HAP-1 (cell line): ENCODE measurements around the gene CMIP.
"Not testable (repeated sequence)": the region's sequence is repeated elsewhere in the genome, so short reads cannot be mapped to it uniquely, and the experiment has no call there.

Source experiments
- DNase-seq, 2 experiments: peaks; one replicate each; pipeline ENCODE4 v3.0.0-alpha.2; 2016 to 2020; ENCODE audit warnings: low spot score in 2 of 2
- H3K27me3 ChIP-seq: fragments of 250-450 bp; sonication (Bioruptor Pico); 2 replicates; pipeline ENCODE4 v1.5.1; 2020; ENCODE audit warnings: low read depth, mild to moderate bottlenecking, moderate library complexity
- H3K36me3 ChIP-seq: fragments of 250-450 bp; sonication (Bioruptor Pico); replicated peaks from 2 replicates; pipeline ENCODE4 v1.5.1; 2020; ENCODE audit warnings: mild to moderate bottlenecking
- H3K4me1 ChIP-seq: fragments of 250-450 bp; sonication (Bioruptor Pico); 2 replicates; pipeline ENCODE4 v1.5.1; 2020; ENCODE audit warnings: mild to moderate bottlenecking
- H3K4me3 ChIP-seq: fragments of 250-450 bp; sonication (Bioruptor Pico); 2 replicates; pipeline ENCODE4 v1.5.1; 2020; ENCODE audit warnings: mild to moderate bottlenecking, moderate library complexity
- H3K9me3 ChIP-seq: fragments of 250-450 bp; sonication (Bioruptor Pico); 2 replicates; pipeline ENCODE4 v1.5.1; 2020; ENCODE audit warnings: mild to moderate bottlenecking, moderate library complexity
- in situ Hi-C: fragments of 300-500 bp; cut with MboI; formaldehyde crosslinking; loops from 3 replicates; pipeline ENCODE4 v1.14.3; 2020; ENCODE audit warnings: low sequenced_read_pairs, inconsistent platforms, mixed read lengths

Gene CMIP

GRCh38 chr16:81444448-81445121, at the start of gene CMIP:
Gene CMIP, plus strand, starts transcription at chr16:81444808.
- peak; percentile 71 to 88 for DNase-seq
- H3K9me3 ChIP-seq, result no peaks in the 10 kb centered on the region
- in situ Hi-C loops, result no loop called here
- peaks cover 15% of the 10 kb centered on the region for H3K4me1 ChIP-seq
- no peaks in the 10 kb centered on the region for H3K36me3 ChIP-seq
- peaks cover 18% of the 10 kb centered on the region for H3K27me3 ChIP-seq
- peak within 1 kb of the TSS; percentile 59 for H3K4me3 ChIP-seq

- Histone ChIP-seq H3K9me3 (no peaks in the 10 kb centered on the region), H3K4me1 (no peaks in the 10 kb centered on the region), H3K36me3 (peaks cover 6% of the 10 kb centered on the region), H3K27me3 (no peaks in the 10 kb centered on the region), H3K4me3 (no peak overlapping the region)
- in situ Hi-C loops, result no loop called here
- no peak for DNase-seq
Observed at GRCh38 chr16:81394966-81395655, 49.5 kb upstream of the CMIP start.

GRCh38 chr16:81397058-81397878, 47.3 kb upstream of the CMIP start:
- Histone ChIP-seq H3K4me1 (no peaks in the 10 kb centered on the region), H3K36me3 (no peaks in the 10 kb centered on the region), H3K9me3 (no peaks in the 10 kb centered on the region), H3K4me3 (no peak overlapping the region), H3K27me3 (no peaks in the 10 kb centered on the region)
- in situ Hi-C loops, result no loop called here
- no peak for DNase-seq

GRCh38 chr16:81397879-81398520, 46.6 kb upstream of the CMIP start:
- no peak for DNase-seq
- no peaks in the 10 kb centered on the region for H3K27me3 ChIP-seq
- H3K4me3 ChIP-seq, result no peak overlapping the region
- H3K9me3 ChIP-seq, result no peaks in the 10 kb centered on the region
- H3K36me3 ChIP-seq, result no peaks in the 10 kb centered on the region
- in situ Hi-C loops, result no loop called here
- no peaks in the 10 kb centered on the region for H3K4me1 ChIP-seq

- Histone ChIP-seq H3K36me3 (no peaks in the 10 kb centered on the region), H3K4me1 (peaks cover 6% of the 10 kb centered on the region; the same call in 1 of the 2 replicates), H3K9me3 (no peaks in the 10 kb centered on the region), H3K4me3 (no peak overlapping the region), H3K27me3 (no peaks in the 10 kb centered on the region)
- DNase-seq, result no peak
- in situ Hi-C loops, result loop anchor here (5.0 kb wide), 1 partner anchor 327 kb away; no protein-coding TSS in a partner anchor
Observed at GRCh38 chr16:81399909-81400308, 44.7 kb upstream of the CMIP start.

GRCh38 chr16:81401035-81401950, 43.3 kb upstream of the CMIP start:
- H3K27me3 ChIP-seq, result no peaks in the 10 kb centered on the region
- H3K4me1 ChIP-seq, result peaks cover 6% of the 10 kb centered on the region; the same call in 1 of the 2 replicates
- no peaks in the 10 kb centered on the region for H3K36me3 ChIP-seq
- in situ Hi-C loops, result loop anchor here (5.0 kb wide), 1 partner anchor 326 kb away; no protein-coding TSS in a partner anchor
- H3K9me3 ChIP-seq, result no peaks in the 10 kb centered on the region
- no peak overlapping the region for H3K4me3 ChIP-seq
- no peak for DNase-seq

- in situ Hi-C loops, result loop anchor here (5.0 kb wide), 1 partner anchor 324 kb away; no protein-coding TSS in a partner anchor
- no peak overlapping the region for H3K4me3 ChIP-seq
Observed at GRCh38 chr16:81403208-81403600, 41.4 kb upstream of the CMIP start.

GRCh38 chr16:81403601-81404391, 40.8 kb upstream of the CMIP start:
- peak; percentile 75 to 94 for DNase-seq
- Histone ChIP-seq H3K36me3 (no peaks in the 10 kb centered on the region), H3K27me3 (no peaks in the 10 kb centered on the region), H3K4me1 (peaks cover 6% of the 10 kb centered on the region; the same call in 1 of the 2 replicates), H3K9me3 (no peaks in the 10 kb centered on the region), H3K4me3 (peak overlapping the region; percentile 18)
- in situ Hi-C loops, result loop anchor here (5.0 kb wide), 1 partner anchor 324 kb away; no protein-coding TSS in a partner anchor

More at GRCh38 chr16:81403208-81403600, 41.4 kb upstream of the CMIP start:
- Histone ChIP-seq H3K27me3 (no peaks in the 10 kb centered on the region), H3K9me3 (no peaks in the 10 kb centered on the region), H3K4me1 (peaks cover 6% of the 10 kb centered on the region; the same call in 1 of the 2 replicates), H3K36me3 (no peaks in the 10 kb centered on the region)
- DNase-seq, result no peak

GRCh38 chr16:81405002-81405401, 39.6 kb upstream of the CMIP start:
- H3K36me3 ChIP-seq, H3K4me3 ChIP-seq, DNase-seq, in situ Hi-C loops, H3K27me3 ChIP-seq, H3K9me3 ChIP-seq, H3K4me1 ChIP-seq: not testable (repeated sequence)

- no peaks in the 10 kb centered on the region for H3K9me3 ChIP-seq
- no peaks in the 10 kb centered on the region for H3K27me3 ChIP-seq
- H3K4me3 ChIP-seq, result no peak overlapping the region
- DNase-seq, result peak in 1 of 2 experiments; percentile 24
- H3K36me3 ChIP-seq, result no peaks in the 10 kb centered on the region
- peaks cover 6% of the 10 kb centered on the region; the same call in 1 of the 2 replicates for H3K4me1 ChIP-seq
- in situ Hi-C loops, result no loop called here
Observed at GRCh38 chr16:81405702-81406113, 38.9 kb upstream of the CMIP start.

- Histone ChIP-seq H3K4me3 (no peak overlapping the region), H3K4me1 (peaks cover 4% of the 10 kb centered on the region; the same call in 1 of the 2 replicates), H3K36me3 (no peaks in the 10 kb centered on the region), H3K27me3 (no peaks in the 10 kb centered on the region), H3K9me3 (no peaks in the 10 kb centered on the region)
- in situ Hi-C loops, result no loop called here
- no peak for DNase-seq
Observed at GRCh38 chr16:81408409-81408950, 36.1 kb upstream of the CMIP start.
